DMS153 (cell line): ENCODE measurements around the gene EXOC7.

Experiments
- DNase-seq: peaks from one replicate; lab custom pipeline; 2025; lab: John Stamatoyannopoulos, UW

EXOC7 gene

DNA sequence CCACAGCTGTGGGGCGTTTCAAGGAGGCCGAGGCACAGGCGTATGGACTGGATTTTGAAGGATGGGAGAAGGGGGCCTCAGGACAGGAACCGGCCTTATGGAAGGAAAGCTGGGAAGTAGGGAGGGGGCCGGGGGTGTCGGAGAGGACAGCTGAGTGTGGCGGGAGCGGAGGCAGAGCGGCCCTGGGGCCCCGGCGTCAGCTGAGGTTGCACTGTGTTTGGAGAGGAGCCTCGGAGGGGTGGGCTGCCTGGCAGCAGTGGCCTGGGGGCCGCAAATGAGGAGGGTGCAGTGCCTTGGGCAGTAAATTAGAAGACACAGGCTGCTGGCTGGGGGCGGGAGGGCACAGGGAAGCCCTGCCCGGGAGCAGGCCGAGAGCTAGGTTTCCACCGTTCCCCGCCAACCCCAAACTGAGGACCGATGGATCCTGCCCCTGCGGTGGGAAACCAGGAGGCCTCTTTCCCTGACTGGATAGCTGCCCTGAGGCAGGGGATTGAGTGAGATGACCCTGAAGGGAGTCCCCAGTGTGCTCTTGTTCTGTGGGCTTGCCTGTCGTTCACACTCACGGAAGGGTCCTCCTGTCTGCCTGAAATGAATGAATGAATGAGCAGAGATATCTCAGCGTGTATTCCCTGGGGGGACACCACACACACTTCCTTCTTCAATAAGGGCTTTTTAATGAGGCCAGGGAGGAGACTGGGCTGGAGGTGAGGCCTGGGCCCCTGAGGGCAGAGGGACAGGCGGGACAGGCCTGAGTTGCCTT, 19.0 kb upstream of the EXOC7 start:
- no peak for DNase-seq

DNA sequence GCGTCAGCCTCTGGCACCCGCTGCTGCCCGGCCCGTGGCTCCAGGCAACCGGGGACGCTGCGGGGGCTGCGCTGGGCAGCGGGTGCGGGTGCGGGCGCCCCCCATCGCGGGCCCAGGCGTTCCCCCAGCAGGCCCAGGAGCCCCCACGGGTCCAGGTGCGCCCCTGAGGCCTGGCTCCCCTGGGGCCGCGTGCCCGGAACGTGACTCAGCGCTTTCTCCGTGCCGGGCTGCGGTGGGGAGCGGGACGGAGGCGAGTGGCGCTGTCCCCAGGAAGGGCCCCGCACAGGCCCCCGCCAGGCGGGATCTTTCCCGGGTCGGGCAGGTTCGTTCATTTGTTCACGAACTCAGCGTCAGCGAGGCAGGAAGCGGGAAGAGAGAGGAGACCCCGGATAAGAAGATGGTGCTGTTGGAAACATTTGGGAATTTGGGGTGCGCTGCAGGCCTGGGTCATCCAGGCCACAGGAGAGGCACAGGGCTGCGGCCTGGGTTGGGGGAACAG, 18.4 kb upstream of the EXOC7 start:
- DNase-seq = no peak

DNA sequence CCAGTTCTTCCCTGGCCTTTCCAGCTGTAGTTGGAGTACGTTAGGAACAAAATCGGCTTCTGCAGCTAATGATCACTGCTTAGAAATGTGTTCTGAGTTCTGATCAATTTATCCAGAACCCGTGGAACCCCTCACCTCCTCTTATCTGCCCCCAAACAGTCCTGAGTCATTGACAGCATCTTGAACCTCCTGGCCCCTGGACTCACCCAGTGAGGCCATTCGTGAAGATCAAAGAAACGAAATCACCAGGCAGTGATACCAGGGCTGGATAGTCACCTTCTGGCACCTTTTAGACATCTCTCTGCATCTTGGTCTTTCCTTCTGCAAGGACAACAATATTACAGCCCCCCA, 17.0 kb upstream of the EXOC7 start:
- no peak for DNase-seq

DNA sequence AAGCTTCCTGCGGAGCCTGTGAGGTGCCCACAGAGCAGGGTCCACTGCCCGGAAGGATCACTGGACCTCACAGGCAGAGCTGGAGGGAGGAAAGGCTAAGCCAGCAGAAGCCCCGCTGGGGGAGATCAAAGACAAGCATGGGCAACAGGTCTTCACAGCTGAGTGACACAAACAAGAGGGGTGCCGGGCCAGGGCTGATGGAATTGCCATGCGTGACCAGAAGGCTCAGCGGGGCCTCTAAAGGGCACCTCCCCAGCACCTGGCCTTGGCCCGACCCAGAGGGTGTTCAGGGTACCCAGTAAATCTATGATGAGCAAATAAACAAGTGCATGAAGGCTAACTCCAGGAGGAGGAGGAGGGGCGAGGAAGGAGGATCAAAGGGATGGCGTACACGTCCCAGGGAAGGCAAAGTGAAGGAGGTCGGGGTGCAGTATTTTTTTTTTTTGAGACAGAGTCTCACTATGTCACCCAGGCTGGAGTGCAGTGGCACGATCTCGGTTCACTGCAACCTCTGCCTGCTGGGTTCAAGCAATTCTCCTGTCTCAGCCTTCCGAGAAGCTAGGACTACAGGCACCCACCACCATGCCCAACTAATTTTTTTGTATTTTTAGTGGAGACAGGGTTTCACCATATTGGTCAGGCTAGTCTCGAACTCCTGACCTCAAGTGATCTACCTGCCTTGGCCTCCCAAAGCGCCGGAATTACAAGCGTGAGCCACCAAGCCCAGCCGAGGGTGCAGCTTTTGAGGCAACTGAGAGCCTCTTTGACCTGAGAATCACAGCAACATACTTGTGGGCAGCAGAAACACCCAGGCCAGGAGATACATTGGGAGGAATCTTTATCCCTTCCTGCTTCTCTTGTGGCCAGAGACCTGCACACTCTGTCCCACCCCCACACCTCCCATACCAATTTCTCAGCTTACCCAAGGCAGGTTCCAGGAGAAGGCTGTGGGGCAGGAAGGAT, 16.1 kb upstream of the EXOC7 start:
- no peak for DNase-seq

DNA sequence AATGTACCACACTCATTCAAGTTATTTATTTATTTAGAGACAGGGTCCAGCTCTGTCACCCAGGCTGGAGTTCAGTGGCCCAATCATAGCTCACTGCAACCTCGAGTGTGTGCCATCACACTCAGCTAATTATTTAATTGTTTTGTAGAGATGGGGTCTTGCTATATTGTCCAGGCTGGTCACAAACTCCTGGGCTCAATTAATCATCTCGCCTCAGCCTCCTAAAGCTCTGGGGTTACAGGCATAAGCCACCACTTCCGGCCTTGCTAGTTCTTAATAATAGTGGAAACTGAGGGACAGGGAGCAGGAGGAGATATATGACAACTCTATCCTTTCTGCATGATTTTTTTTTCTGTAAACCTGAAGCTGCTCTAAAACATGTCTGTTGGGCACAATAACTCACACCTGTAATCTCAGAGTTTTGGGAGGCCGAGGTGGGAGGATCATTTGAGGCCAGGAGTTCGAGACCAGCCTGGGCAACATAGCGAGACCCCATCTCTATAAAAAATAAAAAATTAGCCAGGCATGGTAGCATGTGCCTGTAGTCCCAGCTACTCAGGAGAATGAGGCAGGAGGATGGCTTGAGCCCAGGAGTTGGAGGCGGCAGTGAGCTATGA, 11.7 kb upstream of the EXOC7 start:
- no peak for DNase-seq

DNA sequence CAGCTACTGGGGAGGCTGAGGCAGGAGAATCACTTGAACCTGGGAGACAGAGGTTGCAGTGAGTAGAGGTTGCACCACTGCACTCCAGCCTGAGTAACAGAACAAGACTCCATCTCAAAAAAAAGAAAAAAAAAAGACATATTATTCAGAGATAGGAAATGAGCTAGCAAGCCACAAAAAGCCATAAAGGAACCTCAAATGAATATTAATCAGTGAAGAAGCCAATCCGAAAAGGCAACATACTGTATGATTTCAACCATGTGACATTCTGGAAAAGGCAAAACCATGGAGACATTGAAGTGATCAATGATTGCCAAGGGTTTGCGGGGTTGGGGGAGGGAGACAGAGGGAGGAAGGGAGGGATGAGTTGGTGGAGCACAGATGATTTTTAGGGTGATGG, 8.4 kb upstream of the EXOC7 start:
- no peak for DNase-seq

DNA sequence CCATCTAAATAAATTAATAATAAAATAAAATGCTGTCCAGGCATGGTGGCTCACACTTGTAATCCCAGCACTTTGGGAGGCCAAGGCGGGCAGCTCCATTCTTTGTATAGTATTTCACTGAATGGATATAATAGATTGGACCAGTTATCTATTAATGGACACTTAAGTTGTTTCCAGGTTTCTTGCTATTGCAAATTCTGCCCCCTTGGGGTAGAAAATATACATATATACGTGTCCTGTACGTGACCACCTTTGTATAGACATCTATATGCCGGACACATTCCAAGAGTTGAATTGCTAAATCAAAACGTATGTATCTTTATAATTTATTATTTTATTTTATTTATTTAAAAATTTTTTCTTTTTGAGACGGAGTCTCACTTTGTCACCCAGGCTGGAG, 3.9 kb upstream of the EXOC7 start:
- DNase-seq = no peak

DNA sequence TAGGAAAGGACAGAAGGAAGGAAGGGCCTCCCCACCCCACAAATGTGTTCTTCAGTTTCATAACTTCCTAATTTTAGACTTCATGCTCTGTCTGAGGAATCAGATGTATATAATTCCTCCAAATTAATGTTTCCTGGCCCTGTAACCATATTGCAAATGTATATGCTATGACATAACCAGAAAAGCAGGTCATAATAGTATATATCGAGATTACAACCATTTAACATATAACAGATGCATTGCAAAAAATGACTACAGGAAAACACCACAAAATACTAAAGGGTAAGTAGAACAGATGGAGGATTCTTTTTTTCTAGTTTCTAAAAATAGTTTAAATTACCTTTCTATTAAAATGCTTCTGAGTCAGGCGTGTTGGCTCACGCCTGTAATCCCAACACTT, 3.1 kb upstream of the EXOC7 start:
- DNase-seq = no peak

DNA sequence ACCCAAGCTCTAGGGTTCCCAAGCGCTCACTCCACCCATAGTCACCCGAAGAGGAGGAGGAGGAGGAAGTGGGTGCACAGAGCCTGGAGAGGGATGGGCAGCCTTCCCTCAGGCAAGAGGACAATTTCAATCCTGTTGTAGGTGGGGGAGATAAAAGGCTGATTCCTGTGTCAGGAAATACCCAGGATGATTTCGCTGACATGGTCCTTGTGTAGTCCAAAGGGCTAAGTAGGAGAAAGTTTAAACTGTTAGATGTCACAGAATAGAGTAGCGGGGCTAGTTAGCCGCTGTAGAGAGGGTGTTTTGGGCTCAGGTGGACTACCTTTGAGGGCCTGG, 1.3 kb upstream of the EXOC7 start:
- no peak for DNase-seq

DNA sequence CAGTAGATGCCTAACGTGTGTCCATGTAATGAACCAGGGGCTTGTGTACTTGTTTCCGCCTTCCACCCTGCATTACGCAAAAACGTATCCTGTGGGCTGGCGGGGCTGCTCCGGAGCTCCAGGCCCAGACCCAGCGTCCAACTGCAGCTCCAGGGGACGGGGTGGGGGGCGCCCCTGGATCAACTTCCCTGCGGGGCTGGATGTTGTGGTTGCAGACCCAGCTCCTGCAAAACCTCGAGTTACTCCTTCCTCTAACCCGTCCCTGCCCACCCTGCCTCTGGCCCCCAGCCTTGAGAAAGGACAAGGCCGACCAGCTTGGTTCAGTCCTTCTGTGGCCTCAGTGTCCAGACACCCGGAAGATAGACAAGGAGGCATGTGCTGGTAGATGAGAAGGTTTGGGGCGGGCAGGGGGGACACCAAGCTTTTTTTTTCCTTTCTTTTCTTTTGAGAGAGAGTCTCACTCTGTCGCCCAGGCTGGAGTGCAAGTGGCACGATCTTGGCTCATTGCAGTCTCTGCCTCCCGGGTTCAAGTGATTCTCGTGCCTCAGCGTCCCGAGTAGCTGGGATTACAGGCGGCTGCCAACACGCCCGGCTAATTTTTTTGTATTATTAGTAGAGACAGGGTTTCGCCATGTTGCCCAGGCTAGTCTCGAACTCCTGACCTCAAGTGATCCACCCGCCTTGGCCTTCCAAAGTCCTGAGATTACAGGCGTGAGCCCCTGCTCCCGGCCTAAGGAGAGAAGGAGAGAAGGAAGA, 731 bp upstream of the EXOC7 start:
- no peak for DNase-seq

DNA sequence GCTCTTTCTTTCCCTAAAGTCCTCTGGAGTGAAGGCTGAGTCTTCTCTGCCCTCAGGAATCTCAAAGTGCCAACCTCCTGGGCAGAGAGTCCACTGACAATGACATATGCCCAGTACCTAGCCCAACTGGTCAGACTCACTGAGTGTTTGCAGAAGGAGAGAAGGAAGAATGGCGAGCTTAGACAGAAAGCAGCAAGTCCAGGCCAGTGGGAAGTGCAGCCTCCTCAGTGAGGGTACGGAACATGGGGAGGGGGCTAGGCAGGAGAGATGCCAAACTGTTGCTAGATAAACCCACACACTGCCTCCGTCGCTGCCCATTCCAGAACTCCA, 678 bp downstream of the EXOC7 start:
- no peak for DNase-seq

DNA sequence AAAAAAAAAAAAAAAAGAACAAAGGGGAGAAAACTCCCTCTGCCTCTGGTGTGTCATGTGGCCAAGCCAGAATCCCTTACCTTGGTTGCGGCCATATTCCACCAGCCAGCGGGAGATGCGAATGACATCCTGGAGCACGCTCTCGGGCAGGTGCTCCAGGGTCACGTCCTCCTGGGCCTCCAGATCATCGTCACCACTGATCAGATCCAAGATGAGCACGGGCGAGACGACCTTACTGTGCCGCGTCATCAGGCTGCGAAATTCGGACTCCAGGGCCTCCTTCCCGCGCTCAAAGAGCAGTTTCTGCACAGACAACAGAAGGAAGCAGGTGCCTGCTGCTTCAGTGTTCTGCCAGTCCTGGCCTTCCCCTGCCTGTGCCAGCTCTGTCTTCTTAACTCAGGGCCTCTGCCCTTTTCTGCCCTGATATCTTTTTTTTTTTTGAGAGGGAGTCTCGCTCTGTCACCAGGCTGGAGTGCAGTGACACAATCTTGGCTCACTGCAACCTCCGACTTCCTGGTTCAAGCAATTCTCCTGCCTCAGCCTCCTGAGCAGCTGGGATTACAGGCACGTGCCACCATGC, 5.8 kb downstream of the EXOC7 start:
- DNase-seq = no peak

DNA sequence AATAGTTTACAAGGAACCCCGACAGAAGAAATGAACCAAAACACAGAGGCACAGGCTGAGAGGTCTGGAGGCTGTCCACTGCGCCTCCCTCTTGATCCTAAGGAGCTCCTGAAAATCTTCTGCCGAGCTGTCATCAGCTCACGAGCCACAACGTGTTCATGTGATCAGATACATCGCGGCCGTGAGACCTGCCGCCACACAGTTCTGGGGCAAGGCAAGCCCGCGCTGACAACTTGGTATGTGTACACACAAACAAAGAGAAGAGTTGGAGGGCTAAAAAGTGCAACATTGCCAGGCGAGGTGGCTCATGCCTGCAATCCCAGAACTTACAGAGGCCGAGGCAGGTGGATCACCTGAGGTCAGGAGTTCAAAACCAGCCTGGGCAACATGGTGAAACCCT, 7.6 kb downstream of the EXOC7 start:
- no peak for DNase-seq

DNA sequence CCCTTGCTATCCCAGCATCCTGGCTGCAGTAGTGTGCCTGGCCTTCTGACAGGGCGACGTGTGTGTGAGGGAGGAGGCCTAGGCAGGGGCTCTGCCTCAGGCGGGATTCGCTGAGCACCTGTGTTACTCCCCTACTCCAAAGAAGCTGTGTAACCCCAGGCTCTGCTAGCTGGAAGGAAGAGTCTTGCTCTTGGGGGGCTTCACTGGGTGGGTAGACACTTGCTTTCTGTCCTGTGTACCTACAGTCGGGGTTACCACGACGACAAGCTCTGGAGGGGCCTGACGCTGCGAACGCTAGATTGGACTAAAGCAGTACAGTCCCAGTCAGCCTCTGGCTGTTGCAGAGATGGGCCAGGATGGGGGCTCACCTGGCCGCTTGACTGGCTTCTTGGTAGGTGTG, 9.5 kb downstream of the EXOC7 start:
- DNase-seq = no peak

DNA sequence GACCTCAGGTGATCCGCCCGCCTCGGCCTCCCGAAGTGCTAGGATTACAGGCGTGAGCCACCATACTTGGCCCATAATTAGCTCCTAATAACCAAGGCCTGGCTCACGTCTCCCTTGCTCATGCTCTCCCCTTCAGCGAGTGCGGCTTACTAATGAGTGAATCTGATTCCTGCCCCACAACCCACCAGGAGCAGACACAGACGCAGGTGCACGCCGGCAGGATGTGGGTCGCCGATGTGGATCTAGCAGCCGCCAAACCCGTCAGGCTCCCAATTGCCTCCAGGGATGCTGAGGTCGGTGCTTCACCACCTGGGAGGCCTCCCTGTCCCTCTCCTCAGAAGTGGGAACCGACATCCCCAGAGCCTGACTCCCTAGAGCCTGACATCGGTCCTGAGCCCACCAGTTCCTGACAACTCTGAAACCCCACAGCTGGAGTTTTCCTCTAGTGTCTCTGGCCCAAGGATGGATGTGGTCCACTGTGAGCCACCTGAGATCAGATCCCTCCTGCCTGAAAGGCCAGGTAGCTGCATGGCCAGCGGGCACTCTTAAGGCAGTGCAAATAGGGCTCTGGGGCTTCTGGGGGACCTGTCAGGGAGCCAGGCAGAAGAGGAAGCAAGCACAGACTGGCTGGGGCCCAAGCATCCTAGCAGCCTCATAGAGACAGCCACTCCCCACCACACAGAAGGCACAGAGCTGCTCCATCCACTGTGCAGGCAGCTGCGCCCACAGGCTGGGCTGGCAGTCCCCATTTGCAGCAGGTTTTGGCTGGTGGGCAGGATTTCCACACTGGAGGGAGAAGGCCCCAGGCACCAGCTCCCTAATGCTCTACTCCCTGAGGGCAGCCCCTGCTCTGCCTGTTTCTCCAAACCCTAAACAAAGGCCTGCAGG, 10.8 kb downstream of the EXOC7 start:
- no peak for DNase-seq

DNA sequence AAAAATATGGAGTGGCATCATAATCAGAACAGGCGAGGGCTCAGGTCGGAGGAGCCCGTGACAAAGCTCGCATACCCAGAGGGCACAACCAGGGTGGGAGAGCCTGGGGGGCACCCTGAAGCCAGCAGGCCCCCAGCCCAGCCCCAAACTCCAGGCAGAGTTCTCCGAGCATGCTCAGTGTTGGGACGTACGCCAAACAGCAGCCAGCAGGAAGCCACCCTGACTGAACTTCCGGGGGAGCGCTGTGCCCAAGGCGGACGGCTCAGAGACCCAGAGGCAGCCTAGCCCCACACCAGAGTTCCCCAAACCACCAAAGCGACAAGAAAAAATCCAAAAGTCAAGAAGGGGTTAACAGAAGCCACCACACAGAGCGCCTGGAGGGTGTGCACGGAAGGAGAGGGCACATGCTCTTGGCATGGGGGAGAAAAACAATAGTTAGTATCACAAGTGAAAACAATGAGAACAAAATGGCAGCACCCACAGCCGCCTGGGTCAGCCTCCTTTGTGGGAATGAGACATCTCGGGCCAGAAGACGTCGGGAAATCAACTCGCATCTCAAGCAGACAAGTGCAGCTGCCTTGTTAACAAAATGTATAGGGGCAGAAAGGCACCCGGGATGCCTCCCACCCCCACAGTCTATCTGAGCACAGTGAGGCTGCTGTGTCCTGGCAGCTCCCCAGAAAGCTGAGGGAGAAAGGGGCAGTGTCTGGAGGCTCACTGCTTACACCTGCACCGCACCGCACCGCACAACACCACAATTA, 11.9 kb downstream of the EXOC7 start:
- DNase-seq = no peak

DNA sequence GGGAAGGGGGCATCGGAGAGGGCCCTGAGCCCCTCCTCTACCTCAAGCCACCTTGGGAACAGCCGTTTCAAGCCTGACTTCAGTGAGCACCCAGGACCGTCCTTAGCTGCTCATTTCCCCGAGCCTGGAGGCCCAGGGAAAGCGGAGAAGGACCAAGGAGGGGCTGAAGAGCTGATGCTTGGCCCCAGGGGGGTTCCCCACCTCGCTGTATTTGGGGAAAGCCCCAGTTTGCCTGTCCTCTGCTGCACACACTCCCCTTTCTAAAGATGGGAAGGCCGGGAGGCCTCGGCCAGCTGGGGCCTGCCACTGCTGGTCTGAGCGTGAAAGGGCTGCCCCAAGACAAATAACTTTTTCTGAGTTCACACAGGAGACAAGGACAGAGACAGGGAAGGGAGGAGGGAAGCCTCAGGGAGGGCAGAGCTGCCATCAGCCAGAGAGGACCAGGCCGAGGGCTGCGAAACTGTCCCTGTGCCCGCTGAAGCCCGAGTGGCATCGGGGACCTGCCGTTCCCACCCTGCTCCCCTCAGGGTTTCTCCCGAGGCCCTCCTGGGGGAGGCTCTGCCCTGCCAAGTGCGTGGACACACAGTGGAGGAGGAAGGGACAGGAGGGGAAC, 13.0 kb downstream of the EXOC7 start:
- no peak for DNase-seq

DNA sequence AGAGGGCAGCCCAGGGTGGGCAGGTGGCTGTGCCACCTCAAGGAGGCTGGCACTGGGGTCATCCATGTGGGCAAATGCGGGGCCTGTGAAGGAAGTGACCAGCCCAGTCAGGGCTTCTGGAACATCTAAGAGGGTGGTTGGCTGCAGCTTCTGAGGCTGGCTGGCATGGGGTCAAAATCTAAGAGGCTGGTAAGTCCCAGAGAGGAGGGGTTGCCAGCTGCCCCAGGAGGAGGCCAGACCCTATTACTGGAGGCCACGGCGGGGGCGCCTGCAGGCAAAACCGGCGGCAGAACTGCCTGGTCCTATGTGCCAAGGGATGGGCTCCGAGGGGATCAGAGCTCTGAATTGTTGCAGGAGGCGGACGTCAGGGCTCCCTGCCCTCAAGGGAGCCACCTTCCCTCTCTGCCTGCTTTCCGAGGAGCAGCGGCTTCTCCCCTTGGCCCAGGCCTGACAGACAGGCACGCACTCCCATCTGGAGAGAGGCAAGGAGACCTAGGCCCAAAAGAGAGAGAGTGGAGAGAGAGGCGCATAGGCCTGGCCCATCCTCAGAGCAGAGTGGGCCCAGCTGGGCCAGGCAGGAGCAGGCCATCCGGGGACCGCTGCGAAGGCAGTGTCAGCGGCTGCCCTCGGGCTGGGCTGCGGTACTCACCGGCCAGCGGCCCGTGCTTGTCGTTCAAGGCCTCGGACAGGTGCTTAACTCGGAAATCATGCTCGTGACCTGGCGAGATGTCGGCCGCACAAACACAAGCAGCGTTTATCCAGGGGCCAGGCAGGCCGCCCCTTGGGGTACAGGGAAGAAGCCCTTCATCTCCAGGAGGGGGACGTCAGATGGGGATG, 13.7 kb downstream of the EXOC7 start:
- DNase-seq = no peak
